Fibroblast of the aortic adventitia (primary cell): ENCODE results near the gene WDR77. TPM values are rescaled to one million over a fixed set of nuclear protein-coding genes. Genes with fewer than 3 reads are reported as not detected.

Source experiments
- DNase-seq: peaks from one replicate; pipeline ENCODE4 v3.0.0-alpha.2; 2010; ENCODE audit warnings: low read depth
- H3K4me3 ChIP-seq: 2 replicates; pipeline ENCODE4 v1.5.1; 2011; ENCODE audit warnings: low read depth, mild to moderate bottlenecking, control low read depth, low read length, moderate library complexity
- total RNA-seq: library from RNA; depleted of rRNA; stranded (reverse); fragments of >200 nt; gene quantifications from 2 replicates; pipeline ENCODE4 v1.2.3, GENCODE V29; 2012; ENCODE audit warnings: low replicate concordance
- TF ChIP-seq, protein P1 (sequence below): IDR thresholded peaks from 2 replicates; pipeline ENCODE4 v1.5.1; 2011; ENCODE audit warnings: mild to moderate bottlenecking, low read length, control low read depth, inconsistent platforms; ENCODE audit not compliant: insufficient read depth

Gene WDR77
- 22.1 and 29.4 TPM in 2 replicates for total RNA-seq

DNA sequence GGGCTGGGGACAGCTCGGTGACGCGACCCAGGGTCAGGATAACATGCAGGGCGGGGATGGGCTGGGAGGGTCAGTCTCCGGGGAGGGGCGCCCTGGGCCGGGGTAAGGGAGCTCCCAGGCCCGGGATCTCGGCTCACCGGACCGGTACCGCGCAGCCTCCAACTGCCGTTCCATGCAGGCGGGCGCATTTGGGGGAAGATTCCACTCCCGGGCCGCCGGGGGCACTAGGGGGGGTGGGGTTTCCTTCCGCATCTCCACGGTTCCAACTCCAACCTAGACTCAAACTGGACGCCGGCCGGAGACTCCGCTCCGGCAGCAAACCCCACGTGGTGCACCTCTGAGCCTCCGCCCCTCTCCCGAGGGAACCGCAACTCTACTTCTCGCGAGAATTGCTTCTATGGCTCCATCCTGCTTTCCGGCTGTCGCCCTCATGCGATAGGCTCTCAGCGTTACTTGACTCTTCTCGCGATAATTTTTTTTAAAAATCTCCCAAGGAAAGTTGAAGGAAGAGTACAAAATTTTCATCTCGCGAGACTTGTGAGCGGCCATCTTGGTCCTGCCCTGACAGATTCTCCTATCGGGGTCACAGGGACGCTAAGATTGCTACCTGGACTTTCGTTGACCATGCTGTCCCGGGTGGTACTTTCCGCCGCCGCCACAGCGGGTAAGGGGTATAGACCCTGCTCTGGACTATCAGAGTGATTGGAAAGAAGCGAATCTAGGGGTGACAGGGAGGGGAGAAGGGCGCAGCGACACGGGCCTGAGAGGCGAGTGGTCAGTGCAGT is at the start of gene WDR77, which contains the start of gene ATP5PB:
WDR77 (minus strand) TSS at position 339 of the 785 bp plus-strand sequence; CDS start at position 252, 87 bp downstream.
ATP5PB (plus strand) TSS at position 547 of the 785 bp plus-strand sequence; CDS start at position 625, 78 bp downstream.
- peak within 1 kb of the TSS; percentile 99 for H3K4me3 ChIP-seq
- DNase-seq, result peak; percentile 100
- TF ChIP-seq, protein P1, sequence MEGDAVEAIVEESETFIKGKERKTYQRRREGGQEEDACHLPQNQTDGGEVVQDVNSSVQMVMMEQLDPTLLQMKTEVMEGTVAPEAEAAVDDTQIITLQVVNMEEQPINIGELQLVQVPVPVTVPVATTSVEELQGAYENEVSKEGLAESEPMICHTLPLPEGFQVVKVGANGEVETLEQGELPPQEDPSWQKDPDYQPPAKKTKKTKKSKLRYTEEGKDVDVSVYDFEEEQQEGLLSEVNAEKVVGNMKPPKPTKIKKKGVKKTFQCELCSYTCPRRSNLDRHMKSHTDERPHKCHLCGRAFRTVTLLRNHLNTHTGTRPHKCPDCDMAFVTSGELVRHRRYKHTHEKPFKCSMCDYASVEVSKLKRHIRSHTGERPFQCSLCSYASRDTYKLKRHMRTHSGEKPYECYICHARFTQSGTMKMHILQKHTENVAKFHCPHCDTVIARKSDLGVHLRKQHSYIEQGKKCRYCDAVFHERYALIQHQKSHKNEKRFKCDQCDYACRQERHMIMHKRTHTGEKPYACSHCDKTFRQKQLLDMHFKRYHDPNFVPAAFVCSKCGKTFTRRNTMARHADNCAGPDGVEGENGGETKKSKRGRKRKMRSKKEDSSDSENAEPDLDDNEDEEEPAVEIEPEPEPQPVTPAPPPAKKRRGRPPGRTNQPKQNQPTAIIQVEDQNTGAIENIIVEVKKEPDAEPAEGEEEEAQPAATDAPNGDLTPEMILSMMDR, result no peak

DNA sequence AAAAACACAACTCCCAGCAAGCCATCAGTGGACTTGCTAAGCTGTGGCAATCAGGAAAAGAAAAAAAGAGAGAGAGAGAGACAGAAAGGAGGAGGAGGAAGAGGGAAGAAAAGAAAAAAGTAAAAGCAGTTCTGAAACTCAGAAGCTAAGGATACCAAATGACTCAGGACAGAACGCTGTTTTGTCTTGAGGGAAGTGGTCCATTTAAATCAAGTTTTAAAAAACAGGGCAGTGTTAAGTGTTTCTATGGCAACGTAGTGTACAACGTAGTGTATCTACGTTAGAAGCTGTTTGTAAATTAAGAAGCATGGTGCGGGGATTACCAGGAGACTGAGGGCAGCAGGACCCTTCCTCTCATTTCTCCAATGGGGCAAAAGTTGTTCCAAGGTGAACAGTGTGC is 48.5 kb upstream of the WDR77 start:
- TF ChIP-seq, protein P1, result no peak
- no peak overlapping the region for H3K4me3 ChIP-seq
- DNase-seq, result no peak

DNA sequence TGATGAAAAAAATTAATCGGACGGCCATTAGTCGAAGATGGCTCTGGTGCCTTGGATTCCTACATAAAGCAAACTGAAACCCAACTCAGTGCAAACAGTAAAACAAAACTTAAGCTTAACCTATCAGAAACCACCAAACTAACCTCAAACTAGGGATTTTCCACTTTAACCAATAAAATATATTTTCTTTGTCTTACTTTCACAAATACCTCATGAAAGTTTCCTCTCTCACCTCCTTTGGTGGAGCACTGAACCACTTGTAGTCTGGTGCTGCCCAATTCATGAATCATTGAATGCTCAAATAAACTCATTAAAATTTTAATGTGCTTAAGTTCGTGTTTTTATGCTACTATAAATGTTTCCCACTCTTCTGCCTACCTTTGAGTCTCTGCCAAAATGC is 47.3 kb upstream of the WDR77 start:
- no peak for DNase-seq
- no peak overlapping the region for H3K4me3 ChIP-seq
- TF ChIP-seq, protein P1, result no peak

DNA sequence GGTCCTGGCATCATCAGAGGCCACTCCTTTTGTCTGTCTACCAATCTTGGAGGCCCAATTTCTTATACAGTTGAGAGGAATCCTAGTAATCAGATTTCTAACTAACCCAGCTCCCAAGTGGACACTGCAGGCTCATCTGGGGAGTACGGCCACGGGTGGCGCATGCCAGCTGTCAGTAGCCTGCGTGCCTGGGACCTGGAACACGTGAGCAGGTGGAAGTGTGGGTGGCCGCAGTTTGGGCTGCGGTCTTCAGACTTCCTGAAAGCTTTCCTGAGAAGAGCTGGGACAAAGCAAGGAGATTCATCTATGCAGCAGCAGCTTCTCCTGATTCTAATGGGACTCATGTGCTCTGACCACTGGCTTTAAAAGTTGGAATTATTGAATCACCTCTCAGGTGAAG is 42.0 kb upstream of the WDR77 start:
- no peak for DNase-seq
- TF ChIP-seq, protein P1, result no peak

DNA sequence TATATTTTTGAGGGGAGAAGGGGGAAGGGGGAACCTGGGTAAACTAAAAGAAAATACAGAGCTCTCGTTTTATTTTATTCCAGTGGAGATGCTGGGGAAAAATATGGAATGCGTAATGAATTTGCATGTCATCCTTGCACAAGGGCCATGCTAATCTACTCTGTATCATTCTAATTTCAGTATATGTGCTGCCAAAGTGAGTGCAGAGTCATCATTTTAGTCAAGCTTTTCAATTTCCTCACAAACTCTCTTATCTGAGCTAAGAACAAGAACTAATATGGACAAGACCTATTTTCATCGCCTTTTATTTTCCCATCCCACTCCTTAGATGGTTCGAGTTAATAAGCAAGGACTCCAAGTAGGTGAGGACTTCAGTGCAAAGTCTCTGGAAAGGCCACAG is 41.2 kb upstream of the WDR77 start:
- TF ChIP-seq, protein P1, result no peak
- no peak for DNase-seq
- no peak overlapping the region for H3K4me3 ChIP-seq

More for the DNA sequence above, 42.0 kb upstream of the WDR77 start:
- H3K4me3 ChIP-seq, result no peak overlapping the region

DNA sequence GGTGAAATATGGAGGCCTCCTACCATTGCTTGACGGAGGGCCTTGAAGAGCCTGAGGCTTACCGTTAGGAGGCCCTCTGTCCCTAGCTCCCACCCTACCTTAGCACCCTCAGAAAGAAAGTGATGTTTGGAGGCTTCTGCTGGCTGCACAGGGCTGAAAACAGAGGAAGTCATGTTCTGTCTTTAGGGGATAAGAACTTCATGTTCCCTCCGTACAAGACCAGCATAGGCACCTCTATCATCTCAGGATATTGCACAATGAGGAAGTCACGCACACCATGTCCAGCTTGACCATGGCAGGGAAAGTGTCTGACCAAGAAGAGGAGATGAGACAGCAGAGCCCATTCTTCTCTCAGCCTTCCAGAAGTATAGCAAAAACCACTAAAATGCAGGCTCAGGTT is 40.5 kb upstream of the WDR77 start:
- no peak overlapping the region for H3K4me3 ChIP-seq
- DNase-seq, result no peak
- TF ChIP-seq, protein P1, result no peak
